HG03097 (cell line): ENCODE measurements around the gene CDPF1.

ENCODE experiments used
- ATAC-seq: cut with Tn5 transposase; IDR thresholded peaks from one replicate; pipeline ENCODE4 v1.9.1; 2021; ENCODE audit not compliant: unreplicated experiment, low FRiP score

The CDPF1 gene

GRCh38 chr22:46250035-46250782 is at the start of gene CDPF1:
TSS of gene CDPF1 (minus strand) at chr22:46250293. CDS start at chr22:46248284, 2,009 bp downstream.
- ATAC-seq: peak; percentile 87

GRCh38 chr22:46299101-46299500 is 49.0 kb upstream of the CDPF1 start:
- ATAC-seq: no peak

GRCh38 chr22:46297151-46297812 is 47.2 kb upstream of the CDPF1 start:
- peak; percentile 8 for ATAC-seq

- peak; percentile 87 for ATAC-seq
Observed at GRCh38 chr22:46296257-46297150, 46.4 kb upstream of the CDPF1 start, which contains the start of gene GTSE1. TSS of gene GTSE1 (plus strand) at chr22:46296870. CDS start at chr22:46297401, 531 bp downstream.

GRCh38 chr22:46295277-46295971 is 45.3 kb upstream of the CDPF1 start:
- ATAC-seq: no peak

- ATAC-seq: no peak
Observed at GRCh38 chr22:46294784-46295183, 44.7 kb upstream of the CDPF1 start.

GRCh38 chr22:46293577-46294260 is 43.6 kb upstream of the CDPF1 start:
- no peak for ATAC-seq

- no peak for ATAC-seq
Observed at GRCh38 chr22:46292732-46293131, 42.6 kb upstream of the CDPF1 start.

- ATAC-seq: no peak
Observed at GRCh38 chr22:46292173-46292572, 42.1 kb upstream of the CDPF1 start.

GRCh38 chr22:46290843-46291785 is 41.0 kb upstream of the CDPF1 start:
- ATAC-seq: no peak

GRCh38 chr22:46290121-46290842 is 40.2 kb upstream of the CDPF1 start:
- no peak for ATAC-seq

- ATAC-seq: no peak
Observed at GRCh38 chr22:46289244-46289891, 39.3 kb upstream of the CDPF1 start.

GRCh38 chr22:46288846-46289243 is 38.8 kb upstream of the CDPF1 start:
- ATAC-seq: no peak

- peak; percentile 66 for ATAC-seq
Observed at GRCh38 chr22:46287873-46288751, 38.0 kb upstream of the CDPF1 start.

- no peak for ATAC-seq
Observed at GRCh38 chr22:46286941-46287872, 37.1 kb upstream of the CDPF1 start.

- no peak for ATAC-seq
Observed at GRCh38 chr22:46286006-46286405, 35.9 kb upstream of the CDPF1 start.
